DND-41 (cell line): ENCODE data around the gene ELMOD1.

Source experiments
- ATAC-seq: fragments of 200-7000 bp; cut with Tn5 transposase; 3 replicates; pipeline ENCODE4 v1.9.1; 2021; ENCODE audit warnings: low read depth; ENCODE audit not compliant: insufficient read depth
- DNase-seq: peaks from one replicate; pipeline ENCODE4 v3.0.0-alpha.2; 2020
- H2AFZ ChIP-seq: 2 replicates; pipeline ENCODE4 v1.6.0; 2012; ENCODE audit warnings: low read depth, low read length
- H3K27ac ChIP-seq: 2 replicates; pipeline ENCODE4 v1.5.1; 2012; ENCODE audit warnings: low read length, inconsistent platforms
- H3K27me3 ChIP-seq: fragments of 200-600 bp; sonication (generic); 2 replicates; pipeline ENCODE4 v1.6.0; 2012; ENCODE audit warnings: low read length, mild to moderate bottlenecking, inconsistent platforms; ENCODE audit not compliant: insufficient read depth, poor library complexity
- H3K36me3 ChIP-seq: 2 replicates; pipeline ENCODE4 v1.5.1; 2012; ENCODE audit warnings: low read length, inconsistent platforms; ENCODE audit not compliant: insufficient read depth
- H3K4me1 ChIP-seq: 2 replicates; pipeline ENCODE4 v1.5.1; 2012; ENCODE audit warnings: mild to moderate bottlenecking, low read length; ENCODE audit not compliant: insufficient read depth
- H3K4me2 ChIP-seq: 2 replicates; pipeline ENCODE4 v1.6.0; 2012; ENCODE audit warnings: mild to moderate bottlenecking, moderate library complexity, low read length, inconsistent platforms; ENCODE audit not compliant: insufficient read depth
- H3K4me3 ChIP-seq, 2 experiments: fragments of 200-600 bp in 1 of 2; shearing (Covaris generic) in 1 of 2; 2 replicates each; pipeline ENCODE4 v1.5.1; 2012 to 2016; ENCODE audit warnings: inconsistent platforms in 2 of 2, low read length in 2 of 2, mild to moderate bottlenecking in 2 of 2, low read depth in 1 of 2, moderate library complexity in 1 of 2
- H3K79me2 ChIP-seq: 2 replicates; pipeline ENCODE4 v1.6.0; 2012; ENCODE audit warnings: low read length, inconsistent platforms; ENCODE audit not compliant: insufficient read depth
- H3K9ac ChIP-seq: 2 replicates; pipeline ENCODE4 v1.6.0; 2012; ENCODE audit warnings: low read depth, mild to moderate bottlenecking, inconsistent platforms, low read length, moderate library complexity
- H3K9me3 ChIP-seq: 2 replicates; pipeline ENCODE4 v1.5.1; 2012; ENCODE audit warnings: low read length, moderate library complexity, mild to moderate bottlenecking, inconsistent platforms; ENCODE audit not compliant: insufficient read depth, severe bottlenecking
- H4K20me1 ChIP-seq: 2 replicates; pipeline ENCODE4 v1.6.0; 2012; ENCODE audit warnings: low read length; ENCODE audit not compliant: insufficient read depth
- CTCF ChIP-seq: IDR thresholded peaks from 2 replicates; pipeline ENCODE4 v1.5.1; 2012; ENCODE audit warnings: borderline replicate concordance, low read length, moderate library complexity, mild to moderate bottlenecking; ENCODE audit not compliant: poor library complexity, severe bottlenecking; ENCODE audit errors: extremely low read depth
- EZH2 ChIP-seq: IDR thresholded peaks from 3 replicates; pipeline ENCODE4 v1.6.1; 2012; ENCODE audit warnings: borderline replicate concordance, low read depth, mild to moderate bottlenecking, moderate library complexity, low read length, inconsistent platforms; ENCODE audit not compliant: severe bottlenecking

ELMOD1 gene

GRCh38 chr11:107591378-107592230 lies 657 bp downstream of the ELMOD1 start:
- Histone ChIP-seq H3K36me3 (no peaks in the 10 kb centered on the region), H2AFZ (no peak overlapping the region), H3K9ac (no peak overlapping the region), H3K4me2 (no peak overlapping the region), H3K4me3 (no peak overlapping the region), H4K20me1 (no peaks in the 10 kb centered on the region), H3K27ac (no peak overlapping the region), H3K79me2 (no peaks in the 10 kb centered on the region), H3K4me1 (no peaks in the 10 kb centered on the region), H3K9me3 (no peaks in the 10 kb centered on the region), H3K27me3 (peaks cover 5% of the 10 kb centered on the region)
- no peak for ATAC-seq
- TF ChIP-seq CTCF (no peak), EZH2 (no peak)
- no peak for DNase-seq

GRCh38 chr11:107592231-107592590 lies 1.3 kb downstream of the ELMOD1 start:
- H3K36me3 ChIP-seq, result no peaks in the 10 kb centered on the region
- DNase-seq (no peak), ATAC-seq (no peak)
- no peak overlapping the region for H2AFZ ChIP-seq
- H3K79me2 ChIP-seq, result no peaks in the 10 kb centered on the region
- no peak overlapping the region for H3K27ac ChIP-seq
- peaks cover 5% of the 10 kb centered on the region for H3K27me3 ChIP-seq
- no peak overlapping the region for H3K4me3 ChIP-seq
- no peak overlapping the region for H3K4me2 ChIP-seq
- no peaks in the 10 kb centered on the region for H3K4me1 ChIP-seq
- H3K9ac ChIP-seq, result no peak overlapping the region
- no peaks in the 10 kb centered on the region for H3K9me3 ChIP-seq
- TF ChIP-seq CTCF, result no peak
- no peak for TF ChIP-seq EZH2
- H4K20me1 ChIP-seq, result no peaks in the 10 kb centered on the region

- Histone ChIP-seq H2AFZ (no peak overlapping the region), H3K79me2 (no peaks in the 10 kb centered on the region), H3K9ac (no peak overlapping the region), H3K4me1 (no peaks in the 10 kb centered on the region), H3K27me3 (peaks cover 5% of the 10 kb centered on the region), H3K4me3 (no peak overlapping the region), H3K9me3 (no peaks in the 10 kb centered on the region), H4K20me1 (no peaks in the 10 kb centered on the region), H3K4me2 (no peak overlapping the region), H3K27ac (no peak overlapping the region), H3K36me3 (no peaks in the 10 kb centered on the region)
- DNase-seq (no peak), ATAC-seq (no peak)
- TF ChIP-seq EZH2, result no peak
- TF ChIP-seq CTCF, result no peak
These were observed 1.9 kb downstream of the ELMOD1 start for GRCh38 chr11:107592813-107593212.
